NCI-H1092 (cell line): Measurements from ENCODE around the gene TBX21.

Experiments
- DNase-seq: peaks from one replicate; lab custom pipeline; 2025; lab: John Stamatoyannopoulos, UW

Gene TBX21

GRCh38 chr17:47774331-47774730, 41.3 kb downstream of the TBX21 start:
- no peak for DNase-seq

GRCh38 chr17:47774987-47775580, 42.0 kb downstream of the TBX21 start:
- no peak for DNase-seq

GRCh38 chr17:47776330-47777197, 43.5 kb downstream of the TBX21 start:
- no peak for DNase-seq

- no peak for DNase-seq
Observed at GRCh38 chr17:47778184-47778635, 45.2 kb downstream of the TBX21 start.

GRCh38 chr17:47781397-47781796, 48.4 kb downstream of the TBX21 start:
- DNase-seq = no peak

- DNase-seq = no peak
Observed at GRCh38 chr17:47785538-47786123, 52.6 kb downstream of the TBX21 start.

- DNase-seq = peak; percentile 40
Observed at GRCh38 chr17:47789611-47790561, 56.9 kb downstream of the TBX21 start.

- DNase-seq = no peak
Observed at GRCh38 chr17:47791025-47791424, 58.0 kb downstream of the TBX21 start.

- no peak for DNase-seq
Observed at GRCh38 chr17:47792457-47792856, 59.4 kb downstream of the TBX21 start.

GRCh38 chr17:47792979-47793378, 59.9 kb downstream of the TBX21 start:
- no peak for DNase-seq
